Stimulated activated CD8-positive, alpha-beta memory T cell treated with anti-CD3 and anti-CD28 coated beads, Interleukin-15, amount 100 ng/mL, for 1 hour (primary cell): Measurements from ENCODE around the gene CCL24.
"Not testable (repeated sequence)": the region's sequence is repeated elsewhere in the genome, so short reads cannot be mapped to it uniquely, and the experiment has no call there.

Experiments
- DNase-seq: peaks from one replicate; pipeline ENCODE4 v3.0.0-alpha.2; 2020; ENCODE audit warnings: low read depth

The CCL24 gene, protein sequence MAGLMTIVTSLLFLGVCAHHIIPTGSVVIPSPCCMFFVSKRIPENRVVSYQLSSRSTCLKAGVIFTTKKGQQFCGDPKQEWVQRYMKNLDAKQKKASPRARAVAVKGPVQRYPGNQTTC

DNA sequence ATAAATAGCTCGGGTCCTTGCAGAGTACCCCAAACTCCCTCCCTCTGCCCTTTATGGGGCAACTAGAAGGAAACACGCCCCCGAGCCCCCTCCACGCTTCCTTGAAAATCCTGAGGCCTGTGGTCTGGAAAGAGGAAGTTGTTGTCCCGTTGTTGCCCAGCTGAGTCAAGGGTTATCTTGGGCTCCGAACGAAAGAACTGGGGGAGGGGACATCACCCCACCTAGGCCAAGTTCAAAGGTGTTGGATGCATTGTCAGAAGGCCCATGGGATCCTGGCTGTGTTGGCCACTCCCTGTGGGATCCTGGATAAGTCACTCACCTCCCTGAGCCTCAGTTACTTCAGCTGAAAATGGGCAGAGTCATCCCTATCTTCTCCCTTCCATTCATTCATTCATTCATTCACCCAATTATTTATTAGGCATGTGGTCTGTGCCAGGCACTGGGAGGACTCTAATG lies at the start of gene CCL24:
CCL24 (minus strand) TSS at position 26 of the 456 bp plus-strand sequence. CDS start 91 bp downstream, outside the sequence.
- no peak for DNase-seq

GRCh38 chr7:75861636-75862035 lies 48.0 kb upstream of the CCL24 start:
- no peak for DNase-seq

DNA sequence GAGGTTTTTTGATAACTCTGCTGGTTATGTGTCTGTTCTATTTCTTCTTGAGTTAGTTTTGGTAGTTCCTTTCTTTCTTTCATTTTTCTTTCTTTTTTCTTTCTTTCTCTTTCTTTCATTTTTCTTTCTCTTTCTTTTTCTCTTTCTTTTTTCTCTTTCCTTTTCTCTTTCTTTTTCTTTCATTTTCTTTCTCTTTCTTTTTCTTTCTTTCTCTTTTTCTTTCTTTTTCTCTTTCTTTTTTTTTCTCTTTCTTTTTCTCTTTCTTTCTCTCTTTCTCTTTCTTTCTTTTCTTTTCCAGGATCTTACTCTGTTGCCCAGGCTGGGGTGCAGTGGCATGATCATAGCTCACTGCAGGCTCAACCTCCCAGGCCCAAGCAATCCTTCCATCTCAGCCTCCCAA lies 44.8 kb upstream of the CCL24 start:
- no peak for DNase-seq

DNA sequence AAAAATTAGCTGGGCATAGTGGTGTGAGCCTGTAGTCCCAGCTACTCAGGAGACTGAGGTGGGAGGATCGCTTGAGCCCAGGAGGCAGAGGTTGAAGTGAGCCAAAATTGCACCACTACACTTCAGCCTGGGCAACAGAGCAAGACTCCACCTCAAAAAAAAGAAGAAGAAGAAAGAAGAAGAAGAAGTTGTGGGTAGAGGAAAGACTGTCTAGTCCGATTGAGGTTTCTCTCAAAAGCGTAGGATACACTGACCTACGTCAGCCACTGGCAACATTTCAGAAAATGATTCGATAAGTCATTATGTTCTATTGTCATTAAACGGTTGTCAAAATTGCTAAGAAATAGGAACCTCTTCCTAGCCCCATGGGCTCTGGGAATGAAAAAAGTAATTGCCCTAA lies 42.9 kb upstream of the CCL24 start:
- DNase-seq: no peak

- DNase-seq: not testable (repeated sequence)
Measured at GRCh38 chr7:75854813-75855345, 41.3 kb upstream of the CCL24 start.

GRCh38 chr7:75854233-75854632 lies 40.6 kb upstream of the CCL24 start:
- no peak for DNase-seq

GRCh38 chr7:75850235-75850634 lies 36.6 kb upstream of the CCL24 start:
- no peak for DNase-seq

DNA sequence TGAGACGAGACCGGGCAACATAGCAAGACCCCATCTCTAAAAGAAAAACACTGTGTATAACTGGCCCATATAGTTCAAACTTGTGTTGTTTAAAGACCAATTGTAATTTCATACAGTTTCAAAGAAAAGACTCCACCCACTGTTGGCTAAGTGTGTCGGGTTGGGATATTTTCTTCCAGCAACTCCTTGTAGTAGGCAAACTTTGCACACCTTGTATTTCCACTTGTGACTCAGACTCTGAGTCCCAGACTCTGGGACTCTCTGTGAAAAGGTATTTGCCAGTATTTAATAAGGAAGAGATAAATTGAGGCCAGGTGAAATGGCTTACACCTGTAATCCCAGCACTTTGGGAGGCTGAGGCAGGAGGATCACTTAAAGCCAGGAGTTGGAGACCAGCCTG lies 36.0 kb upstream of the CCL24 start:
- DNase-seq: no peak

DNA sequence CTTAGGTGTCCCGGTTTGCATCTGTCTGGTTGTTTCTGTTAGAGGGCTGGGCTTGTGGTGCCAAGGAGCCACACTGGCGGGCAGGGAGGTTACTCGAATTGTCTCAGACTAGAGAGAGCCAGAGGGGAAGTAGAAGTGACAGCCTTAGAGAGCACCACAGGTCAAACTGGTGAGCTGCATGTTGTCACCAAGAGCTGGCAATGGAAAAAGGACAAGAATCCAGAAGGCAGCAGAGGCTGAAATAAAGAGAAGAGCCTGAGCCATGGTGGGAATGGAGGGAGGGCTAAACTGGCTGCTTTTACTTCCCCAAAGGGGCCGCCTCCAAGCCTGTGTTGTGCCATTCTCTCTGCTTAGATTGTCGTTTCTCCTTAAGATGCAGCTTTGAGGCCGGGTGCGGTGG lies 34.1 kb upstream of the CCL24 start:
- DNase-seq: no peak

DNA sequence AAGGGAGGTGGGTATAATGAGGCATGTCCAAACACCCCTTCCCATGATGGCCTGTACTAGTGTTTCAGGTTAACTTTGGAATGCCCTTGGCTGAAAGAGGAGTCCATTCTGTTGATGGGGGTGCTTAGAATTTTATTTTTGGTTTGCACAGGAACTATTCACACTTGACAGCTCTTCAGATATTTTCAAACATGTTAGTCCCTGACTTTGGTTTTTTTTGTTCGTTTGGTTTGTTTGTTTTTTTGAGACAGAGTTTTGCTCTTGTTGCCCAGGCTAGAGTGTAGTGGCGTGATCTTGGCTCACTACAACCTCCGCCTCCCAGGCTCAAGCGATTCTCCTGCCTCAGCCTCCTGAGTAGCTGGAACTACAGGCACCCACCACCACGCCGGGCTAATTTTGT lies 31.5 kb upstream of the CCL24 start:
- DNase-seq: not testable (repeated sequence)

DNA sequence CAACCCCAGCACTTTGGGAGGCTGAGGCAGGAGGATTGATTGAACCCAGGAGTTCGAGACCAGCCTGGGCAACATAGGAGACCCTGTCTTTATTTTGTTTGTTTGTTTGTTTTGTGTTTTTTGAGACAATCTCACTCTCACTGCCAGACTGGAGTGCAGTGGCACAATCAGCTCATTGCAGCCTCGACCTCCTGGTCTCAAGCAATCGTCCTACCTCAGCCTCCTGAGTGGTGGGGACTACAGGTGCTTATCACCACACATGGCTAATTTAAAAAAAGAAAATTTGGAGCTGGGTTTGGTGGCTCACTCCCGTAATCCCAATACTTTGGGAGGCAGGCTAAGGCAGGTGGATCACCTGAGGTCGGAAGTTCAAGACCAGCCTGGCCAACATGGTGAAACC lies 30.6 kb upstream of the CCL24 start:
- DNase-seq: no peak

GRCh38 chr7:75843613-75844116 lies 30.1 kb upstream of the CCL24 start:
- DNase-seq: no peak

DNA sequence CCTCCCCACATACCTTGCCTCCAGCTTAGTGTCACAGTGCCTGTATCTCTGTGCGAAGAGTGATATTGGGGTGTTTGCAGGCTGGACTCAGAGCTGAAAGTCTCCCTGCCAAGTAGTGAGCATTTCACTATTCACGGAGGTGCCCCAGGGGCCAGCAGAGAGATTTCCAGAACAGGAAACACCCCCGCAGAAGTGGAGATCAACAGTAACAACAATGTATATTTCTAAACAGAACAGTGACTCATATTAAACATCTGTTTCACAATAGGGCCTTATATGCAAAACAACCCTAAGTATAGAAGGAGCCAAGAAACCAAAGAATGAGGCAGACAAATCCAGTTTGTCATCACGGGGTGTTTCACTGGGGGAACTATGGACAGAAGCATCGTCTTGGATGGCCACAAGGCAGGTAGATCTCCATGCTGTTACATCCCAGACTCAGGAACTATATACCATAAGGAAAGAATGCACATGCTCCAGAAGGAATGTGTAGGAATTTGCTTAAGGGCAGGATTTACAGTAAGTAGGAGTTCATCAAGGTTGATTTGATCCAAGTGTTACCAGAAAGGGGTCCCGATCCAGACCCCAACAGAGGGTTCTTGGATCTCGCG lies 29.3 kb upstream of the CCL24 start:
- no peak for DNase-seq

GRCh38 chr7:75840029-75840428 lies 26.4 kb upstream of the CCL24 start:
- DNase-seq: no peak

GRCh38 chr7:75838281-75838930 lies 24.8 kb upstream of the CCL24 start:
- DNase-seq: not testable (repeated sequence)

- DNase-seq: no peak
Measured at GRCh38 chr7:75836798-75837197, 23.2 kb upstream of the CCL24 start.

GRCh38 chr7:75835688-75836285 lies 22.2 kb upstream of the CCL24 start:
- no peak for DNase-seq

- DNase-seq: not testable (repeated sequence)
Measured at GRCh38 chr7:75833662-75834061, 20.1 kb upstream of the CCL24 start.

DNA sequence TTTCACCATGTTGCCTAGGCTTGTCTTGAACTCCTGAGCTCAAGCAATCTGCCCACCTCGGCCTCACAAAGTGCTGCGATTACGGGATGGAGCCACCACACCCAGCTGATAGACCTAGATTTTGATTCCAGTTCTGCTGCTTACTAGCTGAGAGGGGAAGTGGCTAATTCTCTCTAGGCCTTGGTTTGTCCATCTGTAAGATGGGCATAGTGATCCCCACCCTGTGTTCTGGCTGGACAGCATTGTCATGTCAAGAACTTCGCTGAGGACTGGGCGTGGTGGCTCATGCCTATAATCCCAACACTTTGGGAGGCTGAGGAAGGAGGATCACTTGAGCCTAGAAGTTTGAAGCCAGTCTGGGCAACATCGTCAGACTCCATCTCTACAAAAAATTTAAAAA lies 17.4 kb upstream of the CCL24 start:
- no peak for DNase-seq

DNA sequence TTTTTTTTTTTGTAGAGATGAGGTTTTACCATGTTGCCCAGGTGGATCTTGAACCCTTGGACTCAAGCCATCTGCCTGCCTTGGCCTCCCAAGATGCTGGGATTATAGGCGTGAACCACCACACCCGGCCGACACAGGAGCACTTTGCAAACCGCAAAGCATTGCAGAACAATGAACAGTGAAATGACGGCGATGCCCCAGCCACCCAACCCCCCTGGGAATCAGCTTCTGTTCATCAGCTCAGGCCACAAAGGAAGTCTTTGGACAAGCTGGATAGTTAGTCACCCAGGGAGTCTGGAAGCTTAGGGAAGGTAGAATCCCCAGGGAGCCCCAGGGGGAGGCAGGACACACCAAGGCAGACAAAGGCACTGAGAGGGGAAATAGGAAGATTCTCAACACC lies 16.1 kb upstream of the CCL24 start:
- DNase-seq: not testable (repeated sequence)

DNA sequence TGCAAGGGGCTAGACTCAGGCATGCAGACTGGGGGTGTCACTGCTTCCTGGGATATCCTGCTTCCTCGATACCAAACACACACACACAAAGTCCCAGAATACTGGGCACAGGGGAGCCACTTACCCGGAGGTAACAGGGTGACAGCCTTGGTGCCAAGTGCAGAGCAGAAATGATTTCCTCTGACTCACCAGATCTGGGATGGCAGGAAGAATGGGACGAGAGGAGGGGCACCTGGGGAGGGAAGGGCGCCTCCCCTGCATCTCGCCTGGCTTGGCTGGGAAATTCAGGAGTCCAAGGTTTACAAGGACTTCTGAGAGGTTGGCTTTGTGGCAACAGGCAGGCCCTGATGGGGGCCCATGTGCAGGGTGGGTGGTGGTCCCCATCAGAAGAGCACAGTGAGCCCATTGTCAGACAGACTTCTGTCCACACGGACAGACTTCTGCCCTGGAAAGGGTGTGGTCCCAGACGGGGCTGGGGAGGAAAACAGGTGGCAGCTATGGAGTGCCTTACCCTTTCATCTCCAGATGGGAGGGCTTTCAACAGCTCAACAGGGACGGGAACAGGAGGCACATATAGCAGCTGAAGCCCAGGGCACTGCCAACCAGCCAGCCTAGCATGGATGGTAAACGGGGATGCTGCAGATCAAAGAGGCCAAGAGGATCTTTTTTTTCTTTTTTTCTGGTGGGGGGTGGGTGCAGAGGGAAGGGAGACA lies 9.7 kb upstream of the CCL24 start:
- no peak for DNase-seq

GRCh38 chr7:75820688-75821087 lies 7.1 kb upstream of the CCL24 start:
- DNase-seq: no peak
